HepG2 (cell line): Measurements from ENCODE around the gene MXRA7. TPM values are rescaled to one million over a fixed set of nuclear protein-coding genes. Genes with fewer than 3 reads are reported as not detected.

ENCODE experiments used
- HNF1A ChIP-seq, 2 experiments: sonication (generic) in 1 of 2; formaldehyde crosslinking in 1 of 2; IDR thresholded peaks; 2 replicates each; pipeline versions ENCODE4 v1.4.0 to v1.6.1; 2016 to 2020; ENCODE audit warnings: borderline replicate concordance in 1 of 2, low read depth in 1 of 2, mild to moderate bottlenecking in 1 of 2, missing genetic modification reagents in 1 of 2
- HNF4G ChIP-seq, 2 experiments: sonication (generic) in 1 of 2; formaldehyde crosslinking in 1 of 2; IDR thresholded peaks; 2 replicates each; pipeline versions ENCODE4 v1.4.0 to v1.6.1; 2011 to 2020; ENCODE audit warnings: borderline replicate concordance in 2 of 2, low read depth in 2 of 2, mild to moderate bottlenecking in 2 of 2, low read length in 1 of 2, missing genetic modification reagents in 1 of 2, moderate library complexity in 1 of 2
- RELA ChIP-seq: sonication (generic); formaldehyde crosslinking; IDR thresholded peaks from 2 replicates; pipeline ENCODE4 v1.4.0; 2020; ENCODE audit warnings: missing genetic modification reagents
- RNF2 ChIP-seq: fragments of 450-650 bp; conservative IDR thresholded peaks from 2 replicates; pipeline ENCODE4 v1.6.1; 2016; ENCODE audit warnings: low read depth
- TAF1 ChIP-seq: sonication (generic); formaldehyde crosslinking; IDR thresholded peaks from 2 replicates; pipeline ENCODE4 v1.4.0; 2020; ENCODE audit warnings: missing genetic modification reagents
- TGIF2 ChIP-seq: IDR thresholded peaks from 2 replicates; pipeline ENCODE4 v1.6.1; 2016; ENCODE audit warnings: control low read depth, missing compliant biosample characterization
- UBTF ChIP-seq: sonication (generic); formaldehyde crosslinking; IDR thresholded peaks from 2 replicates; pipeline ENCODE4 v1.4.0; 2020; ENCODE audit warnings: mild to moderate bottlenecking, missing genetic modification reagents
- ZNF251 ChIP-seq: sonication (generic); formaldehyde crosslinking; IDR thresholded peaks from 2 replicates; pipeline ENCODE4 v1.9.0; 2021; ENCODE audit warnings: mild to moderate bottlenecking, missing genetic modification reagents
- ZNF282 ChIP-seq: fragments of 450-650 bp; IDR thresholded peaks from 2 replicates; pipeline ENCODE4 v1.6.1; 2018; ENCODE audit not compliant: partially characterized antibody
- ZNF772 ChIP-seq: sonication (generic); formaldehyde crosslinking; IDR thresholded peaks from 2 replicates; pipeline ENCODE4 v1.5.0; 2020; ENCODE audit warnings: mild to moderate bottlenecking, missing genetic modification reagents
- ZNF883 ChIP-seq: sonication (generic); formaldehyde crosslinking; IDR thresholded peaks from 2 replicates; pipeline ENCODE4 v1.5.1; 2020; ENCODE audit warnings: mild to moderate bottlenecking, missing genetic modification reagents; ENCODE audit errors: not compliant biosample characterization
- polyA plus RNA-seq, 8 experiments: library from polyadenylated mRNA; depleted of rRNA in 3 of 8; stranded (reverse) in 7 of 8; unstranded in 1 of 8; fragments of >200 nt; fragmentation: Illumina TruSeq in 4 of 8; extraction: Trizol in 4 of 8; gene quantifications; 2 replicates each; pipeline versions ENCODE4 v1.2.1 to v1.2.3, GENCODE V29; 2011 to 2016; ENCODE audit warnings: low read depth in 4 of 8, missing spikeins in 1 of 8, mixed read lengths in 1 of 8; ENCODE audit not compliant: insufficient read depth in 1 of 8
- total RNA-seq, 5 experiments: library from RNA; depleted of rRNA; stranded (reverse); fragments of >200 nt; fragmentation: Illumina TruSeq; extraction: Trizol; gene quantifications; 2 replicates each; pipeline ENCODE4 v1.2.3, GENCODE V29; 2016; ENCODE audit warnings: low read depth in 1 of 5
- TF ChIP-seq, protein P1 (sequence below): sonication (generic); formaldehyde crosslinking; IDR thresholded peaks from 2 replicates; pipeline ENCODE4 v1.4.0; 2020; ENCODE audit warnings: mild to moderate bottlenecking, missing genetic modification reagents

Gene MXRA7
- total and polyA plus RNA-seq, 2 of the 13 experiments (the other 11 are each of a cell fraction or from before 2014, with no cell fraction given): 44.8 to 112 TPM

- TF ChIP-seq, protein P1, sequence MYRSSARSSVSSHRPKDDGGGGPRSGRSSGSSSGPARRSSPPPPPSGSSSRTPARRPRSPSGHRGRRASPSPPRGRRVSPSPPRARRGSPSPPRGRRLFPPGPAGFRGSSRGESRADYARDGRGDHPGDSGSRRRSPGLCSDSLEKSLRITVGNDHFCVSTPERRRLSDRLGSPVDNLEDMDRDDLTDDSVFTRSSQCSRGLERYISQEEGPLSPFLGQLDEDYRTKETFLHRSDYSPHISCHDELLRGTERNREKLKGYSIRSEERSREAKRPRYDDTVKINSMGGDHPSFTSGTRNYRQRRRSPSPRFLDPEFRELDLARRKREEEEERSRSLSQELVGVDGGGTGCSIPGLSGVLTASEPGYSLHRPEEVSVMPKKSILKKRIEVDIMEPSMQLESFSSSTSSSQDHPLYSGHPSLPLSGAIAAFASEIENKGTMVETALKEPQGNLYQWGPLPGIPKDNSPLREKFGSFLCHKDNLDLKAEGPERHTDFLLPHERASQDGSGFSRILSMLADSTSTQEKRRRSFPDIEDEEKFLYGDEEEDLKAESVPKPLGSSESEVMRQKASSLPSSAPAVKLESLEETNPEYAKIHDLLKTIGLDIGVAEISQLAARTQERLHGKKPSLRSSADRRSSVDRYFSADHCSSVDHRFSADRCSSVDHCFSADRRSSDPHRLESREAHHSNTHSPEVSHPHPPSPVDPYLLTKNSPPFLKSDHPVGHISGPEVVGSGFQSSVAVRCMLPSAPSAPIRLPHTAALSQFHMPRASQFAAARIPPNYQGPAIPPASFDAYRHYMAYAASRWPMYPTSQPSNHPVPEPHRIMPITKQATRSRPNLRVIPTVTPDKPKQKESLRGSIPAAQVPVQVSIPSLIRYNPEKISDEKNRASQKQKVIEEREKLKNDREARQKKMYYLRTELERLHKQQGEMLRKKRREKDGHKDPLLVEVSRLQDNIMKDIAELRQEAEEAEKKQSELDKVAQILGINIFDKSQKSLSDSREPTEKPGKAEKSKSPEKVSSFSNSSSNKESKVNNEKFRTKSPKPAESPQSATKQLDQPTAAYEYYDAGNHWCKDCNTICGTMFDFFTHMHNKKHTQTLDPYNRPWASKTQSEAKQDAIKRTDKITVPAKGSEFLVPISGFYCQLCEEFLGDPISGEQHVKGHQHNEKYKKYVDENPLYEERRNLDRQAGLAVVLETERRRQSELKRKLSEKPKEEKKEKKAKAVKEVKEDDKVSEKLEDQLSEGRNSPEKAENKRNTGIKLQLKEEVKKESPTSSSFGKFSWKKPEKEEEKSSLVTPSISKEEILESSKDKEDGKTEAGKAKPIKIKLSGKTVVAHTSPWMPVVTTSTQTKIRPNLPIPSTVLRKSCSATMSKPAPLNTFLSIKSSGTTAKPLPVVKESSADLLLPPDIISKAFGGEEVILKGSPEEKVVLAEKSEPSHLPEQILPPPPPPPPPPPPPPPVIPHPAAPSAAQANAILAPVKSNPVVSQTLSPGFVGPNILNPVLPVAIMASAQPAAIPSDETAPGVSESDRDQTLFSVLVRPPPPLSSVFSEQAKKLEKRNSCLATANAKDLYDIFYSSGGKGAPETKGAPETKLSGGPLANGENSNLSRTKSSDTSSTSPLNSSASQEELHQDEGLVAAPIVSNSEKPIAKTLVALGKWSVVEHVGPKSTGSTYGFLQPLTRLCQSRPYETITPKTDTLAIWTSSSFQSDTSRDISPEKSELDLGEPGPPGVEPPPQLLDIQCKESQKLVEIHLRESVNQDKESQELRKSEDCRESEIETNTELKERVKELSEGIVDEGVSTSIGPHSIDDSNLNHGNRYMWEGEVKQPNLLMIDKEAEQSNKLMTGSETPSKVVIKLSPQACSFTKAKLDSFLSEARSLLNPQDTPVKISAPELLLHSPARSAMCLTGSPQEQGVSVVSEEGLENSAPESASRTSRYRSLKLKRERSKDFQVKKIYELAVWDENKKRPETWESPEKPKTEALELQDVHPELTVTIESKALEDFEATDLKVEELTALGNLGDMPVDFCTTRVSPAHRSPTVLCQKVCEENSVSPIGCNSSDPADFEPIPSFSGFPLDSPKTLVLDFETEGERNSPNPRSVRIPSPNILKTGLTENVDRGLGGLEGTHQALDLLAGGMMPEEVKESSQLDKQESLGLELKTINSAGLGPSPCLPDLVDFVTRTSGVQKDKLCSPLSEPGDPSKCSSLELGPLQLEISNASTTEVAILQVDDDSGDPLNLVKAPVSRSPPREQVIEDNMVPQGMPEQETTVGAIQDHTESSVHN (CRISPR knock-in tag): peak; percentile 49; the same call in 1 of the 2 replicates
- TF ChIP-seq RELA (CRISPR knock-in tag) (no peak; the same call in 1 of the 2 replicates), RNF2 (peak; percentile 78; the same call in 1 of the 2 replicates), HNF1A (IDR thresholded peaks at IDR 0.05; ENCODE audit: low read depth) (no peak; the same call in 1 of the 2 replicates), HNF1A (CRISPR knock-in tag; IDR thresholded peaks at IDR 0.05; ENCODE audit: borderline replicate concordance) (peak; percentile 67), UBTF (CRISPR knock-in tag) (0 out of 2 replicates have a peak, but pooled peaks have one; percentile 16), ZNF282 (no peak), ZNF772 (peak; percentile 52; the same call in 1 of the 2 replicates), TGIF2 (CRISPR knock-in tag) (peak; percentile 23), TAF1 (peak; percentile 26; the same call in 1 of the 2 replicates), HNF4G (IDR thresholded peaks at IDR 0.05; ENCODE audit: borderline replicate concordance, low read depth, low read length) (no peak), HNF4G (CRISPR knock-in tag; IDR thresholded peaks at IDR 0.05; ENCODE audit: borderline replicate concordance, low read depth) (peak; percentile 65; the same call in 1 of the 2 replicates), ZNF883 (peak; percentile 71), ZNF251 (no peak)
Observed at GRCh38 chr17:76737676-76738467, 27.1 kb upstream of the MXRA7 start, which contains the start of gene MFSD11 (continued).
